ENCODE data around the gene HEMK1.
A peak's percentile ranks its signal among the peaks of the same experiment; 100 is the strongest.

HEMK1 gene

DNA sequence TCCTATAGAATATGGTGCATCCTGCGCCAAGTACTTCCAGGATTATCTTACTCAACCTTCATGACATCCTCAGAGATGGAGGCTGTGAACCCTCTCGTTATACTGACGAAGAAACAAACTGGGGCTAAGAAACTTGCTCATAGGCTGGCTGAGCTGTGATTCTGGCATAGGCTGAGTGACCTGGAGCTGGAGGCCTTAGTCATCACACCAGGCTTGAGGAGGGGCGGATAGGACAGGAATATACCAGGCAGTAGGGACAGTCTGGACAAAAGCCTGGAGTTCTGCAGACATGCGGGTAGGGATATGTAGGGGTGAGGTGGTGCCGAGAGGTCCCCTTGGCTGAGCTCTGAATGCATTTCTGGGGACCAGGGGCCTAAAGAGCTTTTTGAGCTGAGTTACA lies 18.1 kb downstream of the HEMK1 start:
- TF ChIP-seq CTCF (IDR thresholded peaks at IDR 0.05; ENCODE audit: extremely low read depth, missing control alignments), result no peak
- no peak for DNase-seq (ENCODE audit: low spot score)

DNA sequence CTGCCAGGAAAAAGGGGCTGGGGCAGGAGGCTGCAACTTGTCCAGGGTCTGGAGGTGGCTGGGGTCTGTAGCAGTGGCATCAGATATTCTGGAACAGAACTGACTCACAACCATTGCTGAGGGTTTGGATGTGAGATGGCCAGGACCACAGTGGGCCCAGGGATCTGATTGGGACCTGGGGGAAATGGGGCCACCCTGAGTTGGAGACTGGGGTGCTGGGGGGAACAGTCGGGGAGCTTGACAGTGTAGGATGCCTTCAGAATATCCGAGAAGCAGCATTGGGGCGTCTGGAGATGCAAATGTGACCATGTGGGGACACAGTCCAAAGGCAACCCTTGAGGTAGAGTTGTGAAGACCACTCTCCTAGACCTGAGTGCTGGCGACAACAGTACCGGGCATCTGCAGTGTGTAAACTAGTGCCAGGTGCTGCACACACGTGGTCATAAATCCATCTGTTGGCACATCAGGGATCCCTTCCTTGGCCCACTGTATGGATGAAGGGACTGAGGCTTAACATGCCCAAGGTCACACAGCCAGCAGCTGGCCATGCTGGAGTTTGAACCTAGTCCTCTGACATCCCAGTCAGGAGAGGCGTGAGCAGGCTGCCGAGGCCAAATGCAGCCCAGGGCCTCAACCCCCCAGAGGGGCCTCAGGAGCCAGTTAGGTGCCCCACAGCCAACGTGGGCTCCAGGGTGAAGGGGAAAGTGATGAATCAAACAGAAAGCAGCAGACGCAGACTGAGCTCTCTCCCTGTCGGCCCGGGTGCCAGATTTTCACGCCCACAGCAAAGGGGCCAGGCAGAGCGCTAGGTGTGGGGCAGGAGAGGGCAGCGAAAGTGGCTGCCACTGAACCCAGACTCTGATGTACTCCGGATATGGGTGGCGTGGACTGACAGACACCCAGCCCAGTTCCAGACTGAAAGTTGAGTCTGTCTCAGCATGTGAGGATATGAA lies 18.8 kb downstream of the HEMK1 start:
- no peak for TF ChIP-seq CTCF (IDR thresholded peaks at IDR 0.05; ENCODE audit: extremely low read depth, missing control alignments)
- DNase-seq (ENCODE audit: low spot score), result peak; percentile 40

DNA sequence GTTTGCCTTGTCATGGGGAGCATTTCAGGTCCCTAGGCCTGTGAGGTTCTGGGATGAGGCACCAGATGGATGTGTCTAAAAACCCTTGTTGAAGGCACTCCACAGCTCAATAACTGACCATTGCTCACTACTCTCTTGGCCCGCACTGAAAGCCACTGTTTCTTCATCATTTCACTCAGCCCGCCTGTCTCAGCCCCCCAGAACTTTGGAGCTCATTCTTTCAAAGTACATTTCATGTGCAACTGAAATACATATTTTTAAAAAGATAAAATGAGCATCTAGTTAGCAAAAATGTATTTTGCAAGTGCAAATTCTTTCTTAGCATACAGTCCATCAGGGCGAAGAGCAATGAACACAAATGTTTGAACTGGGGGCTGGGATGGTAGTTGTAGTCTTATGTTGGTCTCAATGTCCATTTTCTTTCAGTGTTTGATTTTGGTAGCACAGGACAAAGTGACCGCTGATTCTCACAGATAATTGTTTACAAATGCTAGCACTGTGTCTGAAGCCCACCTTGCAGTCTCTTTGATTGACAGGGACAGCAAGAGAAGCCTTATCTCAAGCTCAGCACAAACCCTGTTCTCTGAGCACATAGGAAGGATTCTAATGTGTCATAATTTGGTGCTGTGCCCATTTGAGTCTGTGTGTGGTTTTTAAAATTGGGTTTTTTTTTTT lies 19.6 kb downstream of the HEMK1 start:
- no peak for TF ChIP-seq CTCF (IDR thresholded peaks at IDR 0.05; ENCODE audit: extremely low read depth, missing control alignments)
- no peak for DNase-seq (ENCODE audit: low spot score)

DNA sequence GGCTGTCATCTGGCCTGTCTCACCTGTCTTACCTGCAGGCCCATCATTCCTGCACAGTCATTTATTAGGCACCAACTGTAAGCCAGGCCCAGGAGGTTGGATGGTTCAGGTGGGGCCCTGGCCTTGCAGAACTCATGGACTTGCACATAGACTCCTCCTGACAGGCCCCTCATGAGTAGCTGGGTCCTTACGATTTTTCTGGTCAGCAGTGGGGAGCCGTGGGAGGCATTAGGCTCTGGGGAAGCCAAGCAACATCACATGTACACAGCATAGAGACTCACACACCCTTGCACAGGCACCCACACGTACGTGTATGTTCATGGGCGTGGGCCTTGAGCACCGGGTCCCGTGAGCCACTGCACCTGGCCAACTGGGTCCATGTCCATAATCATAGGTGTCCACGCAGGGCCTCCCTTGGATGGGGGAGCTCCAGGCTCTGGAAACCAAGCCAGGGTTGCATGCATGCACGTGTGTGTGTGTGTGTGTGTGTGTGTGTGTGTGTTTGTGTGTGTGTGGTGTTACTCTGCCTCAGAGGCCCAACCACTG lies 21.9 kb downstream of the HEMK1 start:
- TF ChIP-seq CTCF (IDR thresholded peaks at IDR 0.05; ENCODE audit: extremely low read depth, missing control alignments), result no peak
- no peak for DNase-seq (ENCODE audit: low spot score)

GRCh38 chr3:50592568-50592967 lies 23.2 kb downstream of the HEMK1 start:
- no peak for TF ChIP-seq CTCF (IDR thresholded peaks at IDR 0.05; ENCODE audit: extremely low read depth, missing control alignments)
- DNase-seq (ENCODE audit: low spot score), result no peak

DNA sequence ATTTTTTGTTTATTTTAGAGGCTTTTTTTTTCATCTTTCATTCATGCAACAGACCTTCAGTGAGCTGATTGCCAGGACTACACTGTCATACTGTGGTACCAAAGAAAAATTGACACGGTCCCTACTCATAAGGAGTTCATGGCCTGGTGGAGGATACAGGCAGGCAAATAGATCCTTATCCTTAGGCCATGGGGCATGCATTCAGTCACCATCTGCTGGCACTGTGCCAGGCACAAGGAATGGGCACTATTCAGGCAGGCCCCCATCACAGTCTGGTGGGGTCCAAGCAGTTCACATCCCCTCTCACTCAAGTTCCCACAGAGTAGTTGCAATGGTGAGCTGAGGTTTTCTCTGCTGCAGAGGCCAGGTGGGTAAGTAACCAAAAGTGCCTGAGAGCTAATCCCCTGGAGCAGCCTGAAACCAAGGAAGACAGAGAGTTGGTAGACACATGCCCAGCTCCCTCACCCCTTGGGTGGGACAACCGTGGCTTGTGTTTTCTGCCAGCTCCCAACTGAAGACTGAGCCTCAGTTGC lies 25.0 kb downstream of the HEMK1 start:
- no peak for DNase-seq (ENCODE audit: low spot score)
- TF ChIP-seq CTCF (IDR thresholded peaks at IDR 0.05; ENCODE audit: extremely low read depth, missing control alignments), result no peak

Measured in GM20000 (cell line).